Kidney (tissue), 14 donors: ENCODE results near the gene BTD. TPM values are rescaled to one million over a fixed set of nuclear protein-coding genes. Genes with fewer than 3 reads are reported as not detected.
"Not testable (repeated sequence)": the region's sequence is repeated elsewhere in the genome, so short reads cannot be mapped to it uniquely, and the experiment has no call there.

Source experiments
- DNase-seq, 5 donors: peaks; one replicate each; pipeline ENCODE4 v3.0.0-alpha.2; 2013 to 2020
- FAIRE-seq: peaks from 2 replicates; lab custom pipeline; 2012; peaks lifted over from hg19 to GRCh38; lab: Jason Lieb, UNC
- H3K27ac ChIP-seq, 2 donors: one replicate each; pipeline ENCODE4 v1.7.0; 2013; ENCODE audit warnings: low read depth in 2 of 2, low read length in 2 of 2, inconsistent platforms in 1 of 2
- H3K27me3 ChIP-seq: one replicate; pipeline ENCODE4 v1.7.1; 2013; ENCODE audit warnings: low read length, inconsistent platforms; ENCODE audit not compliant: control insufficient read depth, insufficient read depth
- H3K36me3 ChIP-seq, 3 donors: one replicate each; pipeline versions ENCODE4 v1.7.0 to v1.7.1; 2013; ENCODE audit warnings: low read length in 3 of 3, control low read depth in 1 of 3, inconsistent platforms in 1 of 3; ENCODE audit not compliant: insufficient read depth in 3 of 3, control insufficient read depth in 2 of 3
- H3K4me1 ChIP-seq, 3 donors: one replicate each; pipeline versions ENCODE4 v1.7.0 to v1.7.1; 2013; ENCODE audit warnings: low read length in 3 of 3, inconsistent platforms in 1 of 3, low read depth in 1 of 3; ENCODE audit not compliant: control insufficient read depth in 2 of 3, insufficient read depth in 2 of 3
- H3K4me3 ChIP-seq, 3 donors: one replicate each; pipeline versions ENCODE4 v1.7.0 to v1.8.1; 2013; ENCODE audit warnings: low read length in 3 of 3, control low read depth in 1 of 3, inconsistent platforms in 1 of 3
- H3K9ac ChIP-seq, 3 donors: one replicate each; pipeline versions ENCODE4 v1.7.0 to v1.7.1; 2013; ENCODE audit warnings: low read length in 3 of 3, control low read depth in 1 of 3, inconsistent platforms in 1 of 3
- H3K9me3 ChIP-seq, 3 donors: one replicate each; pipeline versions ENCODE4 v1.7.0 to v1.7.1; 2013; ENCODE audit warnings: low read length in 3 of 3, control low read depth in 1 of 3, inconsistent platforms in 1 of 3; ENCODE audit not compliant: control insufficient read depth in 2 of 3, insufficient read depth in 1 of 3
- intact Hi-C: fragments of 100-400 bp; cut with DNase I; formaldehyde crosslinking; loops from one replicate; pipeline ENCODE4 v1.11.1; 2022
- polyA plus RNA-seq: library from polyadenylated mRNA; stranded (reverse); fragments of 350-450 nt; fragmentation: Illumina TruSeq; extraction: RNeasy Lipid Tissue Mini Kit (QIAGEN cat#74804); gene quantifications from one replicate; pipeline ENCODE4 v1.2.3, GENCODE V29; 2014; ENCODE audit warnings: low read depth, low replicate concordance; ENCODE audit not compliant: insufficient read depth
- total RNA-seq: library from RNA; stranded (reverse); fragmentation: NEBNext Ultra II Directional; extraction: Animal tissue kit (Norgen Biotek cat#: 25700); gene quantifications from one replicate; pipeline ENCODE4 v1.2.1, GENCODE V29; 2021
- TF ChIP-seq, protein P1 (sequence below): IDR thresholded peaks from 3 replicates; pipeline ENCODE4 v1.5.1; 2012; ENCODE audit warnings: mild to moderate bottlenecking, moderate library complexity, borderline replicate concordance; ENCODE audit not compliant: insufficient read depth; ENCODE audit errors: extremely low read depth
- donor health status: control.
- donor health status: control.
- donor health status: control.
- donor health status: control.
- donor health status: control.
- donor health status: DM: yes; HTN: yes; CAD: no.
- donor health status: Normal renal cell carcinoma (clear cell type).

Gene BTD
- total and polyA plus RNA-seq, 2 donors from 2014 or later: 22.7 to 37.2 TPM

DNA sequence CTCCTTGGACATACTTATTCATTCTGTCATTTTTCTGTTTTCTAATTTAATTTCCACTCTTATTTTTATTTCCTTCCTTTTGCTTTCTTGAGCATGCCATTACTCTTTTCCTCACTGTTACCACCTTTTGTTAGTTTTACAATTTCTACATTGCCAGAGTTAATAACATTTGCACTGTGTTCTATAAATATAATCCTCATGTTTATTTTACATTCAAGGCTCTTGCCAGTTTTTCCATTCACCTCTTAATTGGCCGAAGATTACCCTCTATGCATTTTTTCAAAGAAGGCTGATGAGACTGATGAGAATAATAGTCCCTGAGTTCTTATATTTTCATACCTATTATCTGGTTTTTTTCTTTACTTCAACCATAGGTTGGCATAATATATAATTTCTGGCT is 10.5 kb downstream of the BTD start:
- peaks cover 0 to 13% (median 4%) of the 10 kb centered on the region in 3 donors for H3K4me1 ChIP-seq
- no peak overlapping the region for H3K9ac ChIP-seq
- FAIRE-seq: no peak

DNA sequence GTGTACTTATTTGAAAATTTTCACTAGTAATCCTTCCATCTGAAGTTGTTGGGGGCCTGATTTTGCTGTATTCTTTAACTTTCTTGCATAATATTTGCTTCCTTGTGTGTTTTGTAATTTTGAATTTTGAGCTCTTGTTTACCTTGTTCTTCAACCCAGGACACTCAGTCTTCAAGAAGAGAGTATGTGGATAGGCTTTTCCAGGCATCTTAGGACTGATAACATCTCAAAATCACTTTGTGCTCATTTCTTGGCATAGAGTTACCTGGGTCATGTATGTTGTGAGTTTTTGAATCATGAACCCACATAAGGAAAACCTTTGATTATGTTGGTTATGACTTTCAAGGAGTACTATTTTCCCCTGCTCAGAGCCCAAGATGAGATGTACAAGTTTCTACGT is 13.4 kb downstream of the BTD start:
- Histone ChIP-seq H3K4me3 (no peak overlapping the region), H3K9ac (no peak overlapping the region), H3K27ac (no peak overlapping the region), H3K9me3 (peaks cover 0 to 5% (median 0%) of the 10 kb centered on the region in 3 donors), H3K4me1 (no peaks in the 10 kb centered on the region), H3K36me3 (no peaks in the 10 kb centered on the region), H3K27me3 (no peaks in the 10 kb centered on the region)
- no peak for DNase-seq
- TF ChIP-seq, protein P1, sequence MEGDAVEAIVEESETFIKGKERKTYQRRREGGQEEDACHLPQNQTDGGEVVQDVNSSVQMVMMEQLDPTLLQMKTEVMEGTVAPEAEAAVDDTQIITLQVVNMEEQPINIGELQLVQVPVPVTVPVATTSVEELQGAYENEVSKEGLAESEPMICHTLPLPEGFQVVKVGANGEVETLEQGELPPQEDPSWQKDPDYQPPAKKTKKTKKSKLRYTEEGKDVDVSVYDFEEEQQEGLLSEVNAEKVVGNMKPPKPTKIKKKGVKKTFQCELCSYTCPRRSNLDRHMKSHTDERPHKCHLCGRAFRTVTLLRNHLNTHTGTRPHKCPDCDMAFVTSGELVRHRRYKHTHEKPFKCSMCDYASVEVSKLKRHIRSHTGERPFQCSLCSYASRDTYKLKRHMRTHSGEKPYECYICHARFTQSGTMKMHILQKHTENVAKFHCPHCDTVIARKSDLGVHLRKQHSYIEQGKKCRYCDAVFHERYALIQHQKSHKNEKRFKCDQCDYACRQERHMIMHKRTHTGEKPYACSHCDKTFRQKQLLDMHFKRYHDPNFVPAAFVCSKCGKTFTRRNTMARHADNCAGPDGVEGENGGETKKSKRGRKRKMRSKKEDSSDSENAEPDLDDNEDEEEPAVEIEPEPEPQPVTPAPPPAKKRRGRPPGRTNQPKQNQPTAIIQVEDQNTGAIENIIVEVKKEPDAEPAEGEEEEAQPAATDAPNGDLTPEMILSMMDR: no peak
- intact Hi-C loops: no loop called here
- FAIRE-seq: no peak

More for the DNA sequence above, 10.5 kb downstream of the BTD start:
- Histone ChIP-seq H3K9me3 (no peaks in the 10 kb centered on the region), H3K27me3 (no peaks in the 10 kb centered on the region), H3K36me3 (no peaks in the 10 kb centered on the region), H3K27ac (no peak overlapping the region), H3K4me3 (no peak overlapping the region)
- intact Hi-C loops: no loop called here
- DNase-seq: no peak
- TF ChIP-seq, protein P1: no peak

DNA sequence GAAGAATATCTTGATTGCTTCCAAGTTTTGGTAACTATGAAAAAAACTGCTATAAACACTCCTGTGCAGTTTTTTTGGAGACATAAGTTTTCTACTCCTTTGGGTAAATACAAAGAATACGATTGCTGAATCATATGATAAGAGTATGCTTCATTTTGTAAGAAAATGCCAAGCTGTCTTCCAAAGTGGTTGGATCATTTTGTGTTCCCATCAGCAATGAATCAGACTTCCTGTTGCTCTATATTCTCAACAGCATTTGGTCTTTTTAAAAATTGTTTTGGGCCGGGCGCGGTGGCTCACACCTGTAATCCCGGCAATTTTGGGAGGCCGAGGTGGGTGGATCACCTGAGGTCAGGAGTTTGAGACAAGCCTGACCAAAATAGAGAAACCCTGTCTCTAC is 14.5 kb downstream of the BTD start:
- intact Hi-C loops: no loop called here
- H3K27me3 ChIP-seq: no peaks in the 10 kb centered on the region
- TF ChIP-seq, protein P1: no peak
- no peaks in the 10 kb centered on the region for H3K4me1 ChIP-seq
- H3K36me3 ChIP-seq: no peaks in the 10 kb centered on the region
- no peak overlapping the region for H3K9ac ChIP-seq
- DNase-seq (no peak), FAIRE-seq (no peak)
- H3K27ac ChIP-seq: no peak overlapping the region
- H3K9me3 ChIP-seq: peaks cover 0 to 5% (median 0%) of the 10 kb centered on the region in 3 donors
- H3K4me3 ChIP-seq: no peak overlapping the region

DNA sequence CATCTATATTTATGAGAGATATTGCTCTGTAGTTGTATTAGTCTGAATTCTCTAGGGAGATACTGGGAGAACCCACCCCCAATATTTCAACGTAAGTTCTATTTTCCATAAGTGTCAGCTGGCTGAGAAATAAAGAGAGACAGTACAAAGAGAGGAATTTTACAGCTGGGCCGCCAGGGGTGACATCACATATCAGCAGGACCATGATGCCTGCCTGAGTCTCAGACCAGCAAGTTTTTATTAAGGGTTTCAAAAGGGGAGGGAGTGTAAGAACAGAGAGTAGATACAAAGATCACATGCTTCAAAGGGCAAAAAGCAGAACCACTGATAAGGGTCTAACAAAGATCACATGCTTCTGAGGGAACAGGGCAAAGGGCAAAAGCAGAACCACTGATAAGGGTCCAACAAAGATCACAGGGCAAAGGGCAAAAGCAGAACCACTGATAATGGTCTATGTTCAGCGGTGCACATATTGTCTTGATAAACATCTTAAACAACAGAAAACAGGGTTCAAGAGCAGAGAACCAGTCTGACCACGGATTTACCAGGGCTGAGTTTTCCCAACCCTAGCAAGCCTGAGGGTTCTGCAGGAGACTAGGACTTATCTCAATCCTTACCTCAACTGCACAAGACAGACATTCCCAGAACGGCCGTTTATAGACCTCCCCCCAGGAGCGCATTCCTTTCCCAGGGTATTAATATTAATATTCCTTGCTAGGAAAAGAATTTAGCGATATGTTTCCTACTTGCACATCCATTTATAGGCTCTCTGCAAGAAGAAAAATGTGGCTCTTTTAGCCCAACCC is 18.3 kb downstream of the BTD start:
- H3K27ac ChIP-seq, FAIRE-seq, H3K27me3 ChIP-seq, H3K9me3 ChIP-seq, H3K4me1 ChIP-seq, intact Hi-C loops, H3K9ac ChIP-seq, DNase-seq, H3K36me3 ChIP-seq, H3K4me3 ChIP-seq: not testable (repeated sequence)
